Measurements from ENCODE around the gene CLK1.

DNA sequence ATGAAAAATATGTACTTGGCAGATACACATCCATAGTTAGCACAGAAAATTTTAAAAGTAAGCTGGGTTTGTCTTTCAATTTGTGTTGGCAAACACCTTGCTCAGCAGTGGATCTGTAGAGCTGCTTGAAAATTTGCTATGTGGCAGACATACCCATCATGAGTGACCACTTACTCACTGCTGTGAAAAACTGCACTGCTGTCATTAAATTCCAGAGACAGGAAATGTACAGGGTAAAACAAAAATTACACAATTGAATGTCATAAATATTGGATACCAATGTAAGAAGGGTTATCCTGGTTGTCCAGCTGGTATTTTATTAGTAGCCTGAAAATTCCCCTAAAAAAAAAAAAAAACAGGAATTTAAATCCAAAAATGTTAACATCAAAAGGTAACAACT is 49.2 kb upstream of the CLK1 start:
- TF ChIP-seq, protein P1, sequence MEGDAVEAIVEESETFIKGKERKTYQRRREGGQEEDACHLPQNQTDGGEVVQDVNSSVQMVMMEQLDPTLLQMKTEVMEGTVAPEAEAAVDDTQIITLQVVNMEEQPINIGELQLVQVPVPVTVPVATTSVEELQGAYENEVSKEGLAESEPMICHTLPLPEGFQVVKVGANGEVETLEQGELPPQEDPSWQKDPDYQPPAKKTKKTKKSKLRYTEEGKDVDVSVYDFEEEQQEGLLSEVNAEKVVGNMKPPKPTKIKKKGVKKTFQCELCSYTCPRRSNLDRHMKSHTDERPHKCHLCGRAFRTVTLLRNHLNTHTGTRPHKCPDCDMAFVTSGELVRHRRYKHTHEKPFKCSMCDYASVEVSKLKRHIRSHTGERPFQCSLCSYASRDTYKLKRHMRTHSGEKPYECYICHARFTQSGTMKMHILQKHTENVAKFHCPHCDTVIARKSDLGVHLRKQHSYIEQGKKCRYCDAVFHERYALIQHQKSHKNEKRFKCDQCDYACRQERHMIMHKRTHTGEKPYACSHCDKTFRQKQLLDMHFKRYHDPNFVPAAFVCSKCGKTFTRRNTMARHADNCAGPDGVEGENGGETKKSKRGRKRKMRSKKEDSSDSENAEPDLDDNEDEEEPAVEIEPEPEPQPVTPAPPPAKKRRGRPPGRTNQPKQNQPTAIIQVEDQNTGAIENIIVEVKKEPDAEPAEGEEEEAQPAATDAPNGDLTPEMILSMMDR (IDR thresholded peaks at IDR 0.05) = no peak
- no peak for TF ChIP-seq POLR2A (IDR thresholded peaks at IDR 0.05)
